ENCODE measurements around the gene CCDC148. TPM values are rescaled to one million over a fixed set of nuclear protein-coding genes. Genes with fewer than 3 reads are reported as not detected.

The CCDC148 gene
- total and polyA plus RNA-seq, 3 donors from 2014 or later, result 2.3 to 5.7 (median 5.0) TPM

DNA sequence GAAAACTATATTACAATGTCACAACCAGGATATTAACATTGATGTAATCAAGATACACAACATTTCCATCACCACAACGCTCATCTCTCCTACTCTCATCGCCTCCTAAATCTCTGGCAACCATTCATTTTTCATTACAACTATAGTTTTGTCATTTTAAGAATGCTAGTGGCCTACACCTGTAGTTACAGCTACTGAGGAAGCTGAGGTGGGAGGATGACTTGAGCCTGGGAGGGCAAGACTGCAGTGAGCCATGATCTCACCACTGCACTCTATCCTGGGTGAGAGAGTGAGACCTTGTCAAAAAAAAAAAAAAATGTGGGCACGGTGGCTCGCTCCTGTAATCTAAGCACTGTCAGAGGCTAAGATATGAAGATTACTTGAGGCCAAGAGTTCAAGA, 10.7 kb upstream of the CCDC148 start:
- no peak for TF ChIP-seq CTCF (IDR thresholded peaks at IDR 0.05)
- TF ChIP-seq POLR2A (IDR thresholded peaks at IDR 0.05), result no peak
- no peaks in the 10 kb centered on the region for H3K36me3 ChIP-seq (ENCODE audit: low read depth, missing control alignments)
- H3K27ac ChIP-seq, result no peak overlapping the region
- WGBS, 2 donors, result 91 to 95% methylated on average over 4 of the region's 4 CpGs
- no peak overlapping the region for H3K4me3 ChIP-seq
- no peak for DNase-seq
- no peaks in the 10 kb centered on the region for H3K4me1 ChIP-seq
- no peaks in the 10 kb centered on the region for H3K9me3 ChIP-seq
- intact Hi-C loops (cut with DNase I; ENCODE audit: low total_unique reads), result no loop called here
- H3K27me3 ChIP-seq, result no peaks in the 10 kb centered on the region

GRCh38 chr2:158464426-158465281, 8.1 kb upstream of the CCDC148 start:
- no peaks in the 10 kb centered on the region for H3K27me3 ChIP-seq
- no peak overlapping the region for H3K4me3 ChIP-seq
- DNase-seq, result no peak
- TF ChIP-seq CTCF (IDR thresholded peaks at IDR 0.05), result peak in 2 of 3 experiments; percentile 29 to 53
- no peak for TF ChIP-seq POLR2A (IDR thresholded peaks at IDR 0.05)
- H3K9me3 ChIP-seq, result no peaks in the 10 kb centered on the region
- no peak overlapping the region for H3K27ac ChIP-seq
- no peaks in the 10 kb centered on the region for H3K36me3 ChIP-seq (ENCODE audit: low read depth, missing control alignments)
- no peaks in the 10 kb centered on the region for H3K4me1 ChIP-seq
- intact Hi-C loops (cut with DNase I; ENCODE audit: low total_unique reads), result no loop called here
- WGBS, 2 donors, result 69 to 73% methylated on average over 4 of the region's 4 CpGs

DNA sequence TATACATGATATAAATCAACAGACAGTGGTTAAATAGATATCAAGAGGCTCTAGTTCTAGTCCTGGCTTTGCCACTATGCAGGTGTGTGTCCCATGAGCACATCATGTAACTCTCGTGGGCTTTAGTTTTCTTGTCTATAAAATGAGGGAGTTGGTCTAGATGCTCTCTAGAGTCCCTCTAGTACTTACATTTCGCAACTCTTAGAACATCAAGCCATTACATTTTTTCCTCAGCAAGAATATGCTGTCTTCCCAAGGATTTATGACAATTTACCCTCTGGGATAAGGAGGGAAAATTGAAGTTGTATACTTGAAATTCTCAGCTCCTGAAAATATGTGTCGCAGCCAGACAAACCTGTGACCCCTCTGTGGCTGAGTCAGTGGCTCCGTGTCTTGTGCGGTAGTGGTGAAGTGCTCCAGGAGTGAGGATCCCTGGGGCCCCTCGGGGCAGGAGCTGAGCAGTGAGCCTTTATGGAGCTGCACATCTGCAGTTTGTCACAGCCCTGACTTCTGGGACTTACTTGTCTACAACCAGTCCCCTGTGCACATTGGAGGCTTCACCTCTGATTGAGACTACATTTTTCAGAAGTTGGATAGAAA, 7.0 kb upstream of the CCDC148 start:
- H3K9me3 ChIP-seq, result no peaks in the 10 kb centered on the region
- H3K27me3 ChIP-seq, result no peaks in the 10 kb centered on the region
- 81 to 87% methylated on average over 6 of the region's 6 CpGs for WGBS, 2 donors
- DNase-seq, result no peak
- TF ChIP-seq CTCF (IDR thresholded peaks at IDR 0.05) (no peak), POLR2A (IDR thresholded peaks at IDR 0.05) (no peak)
- intact Hi-C loops (cut with DNase I; ENCODE audit: low total_unique reads), result no loop called here
- H3K27ac ChIP-seq, result no peak overlapping the region
- no peaks in the 10 kb centered on the region for H3K36me3 ChIP-seq (ENCODE audit: low read depth, missing control alignments)
- no peak overlapping the region for H3K4me3 ChIP-seq
- peaks cover 7% of the 10 kb centered on the region for H3K4me1 ChIP-seq

DNA sequence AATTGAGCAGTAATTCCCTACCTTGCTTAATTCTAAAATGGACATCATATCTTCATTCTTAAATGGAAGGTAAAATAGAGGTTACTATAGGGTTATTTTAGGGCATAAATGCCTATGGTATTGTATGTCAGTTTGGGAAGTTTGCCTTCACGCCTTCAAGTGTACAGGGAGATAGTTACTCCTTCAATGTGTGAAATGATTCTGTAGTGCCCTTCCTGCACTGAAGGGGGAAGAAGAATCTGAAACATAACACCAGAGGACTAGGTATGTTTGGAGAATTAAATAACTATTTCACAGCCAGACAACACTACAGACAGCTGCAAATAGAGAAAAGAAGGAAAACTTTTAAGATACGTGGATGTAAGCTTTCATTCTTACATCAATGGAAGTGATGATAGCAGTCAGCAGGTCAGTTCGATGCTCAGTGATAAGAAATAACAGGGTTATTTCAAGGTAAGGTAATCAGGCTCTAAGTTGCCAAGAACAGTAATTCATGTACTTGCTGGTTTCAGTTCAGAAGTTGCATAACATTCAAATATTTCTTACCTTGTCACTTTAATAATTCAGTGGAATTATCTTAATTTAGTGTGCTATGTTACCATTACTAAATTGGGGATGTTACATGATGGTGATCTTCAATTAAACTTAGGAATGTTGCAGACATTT, 4.2 kb upstream of the CCDC148 start:
- Histone ChIP-seq H3K27me3 (no peaks in the 10 kb centered on the region), H3K27ac (no peak overlapping the region), H3K4me3 (no peak overlapping the region), H3K9me3 (no peaks in the 10 kb centered on the region), H3K4me1 (peaks cover 8% of the 10 kb centered on the region), H3K36me3 (ENCODE audit: low read depth, missing control alignments) (no peaks in the 10 kb centered on the region)
- no peak for TF ChIP-seq POLR2A (IDR thresholded peaks at IDR 0.05)
- intact Hi-C loops (cut with DNase I; ENCODE audit: low total_unique reads), result no loop called here
- WGBS, 2 donors, result 48 to 52% methylated on average over 3 of the region's 3 CpGs
- DNase-seq, result no peak

All from testis (tissue), 3 donors.